NCI-H2029 (cell line): ENCODE results near the gene TRAF7.
"Not testable (repeated sequence)": the region's sequence is repeated elsewhere in the genome, so short reads cannot be mapped to it uniquely, and the experiment has no call there.

Source experiments
- DNase-seq: peaks from one replicate; lab custom pipeline; 2025; lab: John Stamatoyannopoulos, UW

TRAF7 gene

DNA sequence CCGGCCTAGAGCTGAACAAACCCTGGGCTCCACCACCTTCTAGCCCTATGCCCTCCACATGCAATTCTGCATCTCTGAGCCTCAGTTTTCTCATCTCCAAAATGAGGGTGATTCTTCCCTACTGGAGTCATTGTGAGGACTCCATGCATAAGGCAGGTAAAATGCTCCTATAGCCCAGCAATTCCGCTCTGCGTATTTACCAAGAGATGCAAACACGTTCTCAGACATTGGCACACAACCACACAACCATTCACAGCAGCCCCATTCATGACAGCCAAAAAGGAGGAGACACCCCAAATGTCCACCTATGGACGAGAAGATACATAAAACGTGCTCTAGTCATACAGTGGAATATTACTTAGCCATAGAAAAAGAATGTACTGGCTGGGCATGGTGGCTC, 44.7 kb downstream of the TRAF7 start:
- no peak for DNase-seq

DNA sequence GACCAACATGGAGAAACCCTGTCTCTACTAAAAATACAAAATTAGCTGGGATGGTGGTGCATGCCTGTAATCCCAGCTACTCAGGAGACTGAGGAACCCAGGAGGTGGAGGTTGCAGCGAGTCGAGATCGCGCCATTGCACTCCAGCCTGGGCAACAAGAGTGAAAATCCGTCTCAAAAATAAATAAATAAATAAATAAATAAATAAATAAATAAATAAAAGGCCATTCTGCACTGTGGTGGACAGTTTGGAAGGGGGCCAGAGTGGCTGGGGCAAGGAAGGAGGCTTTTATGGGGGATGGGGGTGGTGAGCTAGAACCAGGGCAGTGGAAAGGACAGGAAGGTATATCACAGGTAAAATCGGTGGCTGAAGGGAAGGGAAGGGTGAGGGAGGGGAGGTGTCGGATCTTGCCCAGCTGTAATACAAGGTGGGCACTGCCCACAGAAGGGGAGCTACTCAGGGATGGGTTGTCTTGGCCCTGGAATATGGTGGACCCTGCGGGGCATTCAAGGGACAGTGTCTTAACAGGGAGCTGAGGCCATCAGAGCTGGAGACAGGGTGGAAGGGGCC, 47.6 kb downstream of the TRAF7 start:
- DNase-seq, result not testable (repeated sequence)

DNA sequence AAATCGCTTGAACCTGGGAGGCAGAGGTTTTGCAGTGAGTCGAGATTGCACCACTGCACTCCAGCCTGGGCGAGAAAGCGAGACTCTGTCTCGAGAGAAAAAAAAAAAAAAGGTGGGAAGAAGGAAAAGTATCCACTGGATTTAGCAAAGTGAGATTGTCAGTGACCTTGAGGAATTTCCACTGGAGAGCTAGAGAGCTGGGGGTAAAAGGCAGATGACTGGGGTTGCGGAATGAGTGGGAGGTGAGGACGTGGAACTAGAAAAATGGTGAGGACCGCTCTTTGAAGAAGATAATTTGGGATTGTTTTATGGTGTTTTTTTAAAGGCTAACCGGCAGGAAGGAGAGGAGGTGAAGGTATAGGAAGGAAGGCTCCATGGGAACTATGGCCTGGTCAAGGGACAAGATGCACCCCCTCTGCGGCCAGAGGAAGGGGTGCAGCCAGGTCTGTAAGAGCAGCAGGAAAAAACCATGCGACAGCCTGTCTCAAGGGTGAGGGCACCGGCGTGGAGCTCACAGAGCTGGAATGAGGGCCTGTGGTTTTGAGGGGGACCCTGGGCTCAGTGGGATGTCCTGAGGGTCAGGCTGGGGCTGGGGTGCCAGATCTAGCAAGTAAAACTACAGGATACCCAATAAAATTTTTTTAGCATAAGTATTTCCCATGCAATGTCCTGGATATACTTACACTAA, 49.0 kb downstream of the TRAF7 start:
- DNase-seq, result no peak

DNA sequence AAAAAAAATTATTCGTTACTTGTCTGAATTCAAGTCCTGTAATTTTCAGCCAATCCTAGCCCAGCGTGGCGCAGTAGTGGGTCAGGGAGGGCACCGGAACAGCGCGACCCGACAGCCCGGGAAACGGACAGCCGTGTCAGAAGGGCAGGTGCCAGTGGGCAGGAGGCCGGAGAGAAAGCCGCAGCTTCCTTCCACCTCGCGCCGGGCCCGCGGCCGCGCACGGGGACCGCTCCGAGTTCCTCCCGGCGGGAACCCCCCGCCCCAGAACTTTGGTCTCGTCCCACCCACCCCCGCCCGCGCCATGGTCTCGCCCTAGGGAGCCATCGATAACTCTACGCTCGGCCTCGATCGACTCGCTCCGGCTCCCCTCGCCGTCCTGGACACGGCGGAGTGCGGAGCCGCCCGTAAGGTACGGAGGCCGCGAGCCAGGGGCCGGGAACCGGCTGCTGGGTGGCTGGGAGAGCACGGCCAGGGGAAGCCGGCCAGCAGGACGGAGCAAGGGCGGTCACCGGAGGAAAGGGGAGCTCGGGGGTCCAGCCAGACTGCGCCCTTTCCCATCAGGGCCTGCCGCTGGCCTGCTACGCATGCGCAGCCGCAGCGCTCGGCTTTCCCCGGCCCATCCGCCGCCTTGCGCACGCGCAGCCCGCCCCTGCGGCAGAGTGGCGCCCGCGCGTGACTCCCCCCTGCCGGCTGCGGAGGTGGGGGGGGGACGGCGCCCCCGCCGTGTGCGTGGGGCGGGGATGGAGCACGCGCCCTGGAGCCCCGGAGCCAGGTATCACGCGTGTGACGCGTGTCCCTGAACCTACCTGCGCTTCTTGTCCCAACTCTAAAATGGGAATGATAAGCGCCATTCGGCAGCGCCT, 49.8 kb downstream of the TRAF7 start, which contains the start of gene MLST8:
MLST8 (plus strand) TSS at position 351 of the 863 bp plus-strand sequence. CDS start 632 bp downstream, outside the sequence.
- peak; percentile 66 for DNase-seq

DNA sequence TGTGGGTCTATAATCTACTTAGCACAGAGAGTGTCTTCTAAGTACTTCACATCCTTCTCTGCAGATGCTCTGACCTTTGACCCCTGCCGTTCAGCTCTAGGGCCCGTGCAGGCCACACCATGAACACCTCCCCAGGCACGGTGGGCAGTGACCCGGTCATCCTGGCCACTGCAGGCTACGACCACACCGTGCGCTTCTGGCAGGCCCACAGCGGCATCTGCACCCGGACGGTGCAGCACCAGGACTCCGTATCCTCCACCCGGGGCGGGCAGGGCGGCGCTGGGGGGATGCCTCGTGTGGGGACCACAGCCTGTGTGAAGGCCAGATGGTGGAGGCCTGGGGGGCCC, 50.4 kb downstream of the TRAF7 start:
- no peak for DNase-seq

DNA sequence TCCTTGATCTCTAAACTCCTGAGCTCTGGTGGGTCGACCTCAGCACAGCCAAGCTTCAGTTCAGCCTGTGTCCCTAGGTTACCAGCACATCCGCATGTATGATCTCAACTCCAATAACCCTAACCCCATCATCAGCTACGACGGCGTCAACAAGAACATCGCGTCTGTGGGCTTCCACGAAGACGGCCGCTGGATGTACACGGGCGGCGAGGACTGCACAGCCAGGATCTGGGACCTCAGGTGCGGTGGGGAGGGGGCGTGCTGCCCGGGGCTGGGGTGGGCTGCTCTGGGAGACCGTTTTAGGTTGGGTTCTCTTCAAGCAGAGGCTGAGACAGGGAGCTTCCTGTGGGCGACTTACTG, 50.8 kb downstream of the TRAF7 start:
- DNase-seq, result no peak

DNA sequence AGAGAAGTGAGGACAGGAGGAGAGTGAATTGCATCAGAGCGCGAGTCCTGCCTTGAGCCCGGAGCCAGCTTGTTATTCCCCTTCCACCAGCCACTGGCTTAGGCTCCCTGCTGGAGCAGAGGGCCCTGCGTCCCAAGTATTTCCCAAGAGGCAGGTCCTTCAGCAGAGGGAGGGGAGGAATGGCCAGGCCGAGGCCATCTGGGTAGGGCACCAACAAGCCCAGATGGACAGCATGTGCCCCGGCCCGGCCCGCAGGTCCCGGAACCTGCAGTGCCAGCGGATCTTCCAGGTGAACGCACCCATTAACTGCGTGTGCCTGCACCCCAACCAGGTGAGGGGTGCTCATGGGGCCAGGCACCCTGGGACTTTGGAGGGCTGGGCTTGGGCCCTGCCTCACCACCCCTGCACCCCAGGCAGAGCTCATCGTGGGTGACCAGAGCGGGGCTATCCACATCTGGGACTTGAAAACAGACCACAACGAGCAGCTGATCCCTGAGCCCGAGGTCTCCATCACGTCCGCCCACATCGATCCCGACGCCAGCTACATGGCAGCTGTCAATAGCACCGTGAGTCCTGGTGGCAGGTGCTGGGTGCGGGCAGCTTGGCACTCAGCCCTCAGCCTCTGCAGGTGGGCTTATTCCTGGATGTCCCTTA, 51.3 kb downstream of the TRAF7 start:
- DNase-seq, result no peak

DNA sequence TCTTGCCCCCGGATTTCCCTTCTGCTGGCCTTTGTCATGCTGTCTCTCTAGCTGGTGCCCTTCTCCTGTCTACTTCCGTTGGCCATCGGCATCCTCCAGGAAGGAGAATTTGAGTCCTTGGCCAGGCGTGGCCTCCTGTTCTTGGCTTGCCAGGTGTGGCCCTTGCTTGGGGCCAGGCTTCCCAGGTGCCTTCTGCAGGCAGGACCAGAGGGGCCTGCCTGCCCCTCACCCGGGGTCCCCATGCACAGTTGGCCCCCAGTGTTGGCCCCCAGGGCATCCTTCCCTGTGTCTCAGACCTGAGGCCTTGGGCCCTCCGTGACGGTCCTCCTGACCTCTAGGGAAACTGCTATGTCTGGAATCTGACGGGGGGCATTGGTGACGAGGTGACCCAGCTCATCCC, 52.3 kb downstream of the TRAF7 start:
- no peak for DNase-seq

DNA sequence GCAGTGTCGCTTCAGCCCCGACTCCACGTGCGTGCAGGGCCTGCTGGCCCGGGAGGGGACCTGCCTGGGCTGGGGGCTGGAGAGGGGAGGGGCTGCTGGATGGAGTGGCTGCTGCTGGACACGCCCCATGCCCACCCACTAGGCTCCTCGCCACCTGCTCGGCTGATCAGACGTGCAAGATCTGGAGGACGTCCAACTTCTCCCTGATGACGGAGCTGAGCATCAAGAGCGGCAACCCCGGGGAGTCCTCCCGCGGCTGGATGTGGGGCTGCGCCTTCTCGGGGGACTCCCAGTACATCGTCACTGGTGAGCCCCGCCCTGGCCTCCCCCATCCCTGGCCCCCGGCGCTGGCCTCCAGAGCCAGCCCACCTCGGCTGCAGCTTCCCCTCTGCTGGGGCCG, 52.7 kb downstream of the TRAF7 start:
- no peak for DNase-seq

DNA sequence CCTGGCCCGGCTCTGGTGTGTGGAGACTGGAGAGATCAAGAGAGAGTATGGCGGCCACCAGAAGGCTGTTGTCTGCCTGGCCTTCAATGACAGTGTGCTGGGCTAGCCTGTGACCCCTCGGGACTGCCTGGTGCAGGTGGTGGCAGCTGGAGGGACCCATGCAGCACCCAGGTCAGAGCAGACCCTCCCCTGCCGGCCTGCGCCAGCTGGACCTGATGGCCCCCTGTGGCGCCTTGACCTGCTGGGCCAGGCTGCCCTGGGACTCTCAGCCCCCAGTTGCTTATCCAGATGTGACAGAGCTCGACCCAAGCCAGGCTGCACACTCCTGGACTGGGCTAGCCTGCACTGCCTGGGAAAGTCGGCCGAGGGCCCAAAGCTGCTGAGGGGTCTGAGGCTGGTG, 53.2 kb downstream of the TRAF7 start:
- DNase-seq, result no peak

DNA sequence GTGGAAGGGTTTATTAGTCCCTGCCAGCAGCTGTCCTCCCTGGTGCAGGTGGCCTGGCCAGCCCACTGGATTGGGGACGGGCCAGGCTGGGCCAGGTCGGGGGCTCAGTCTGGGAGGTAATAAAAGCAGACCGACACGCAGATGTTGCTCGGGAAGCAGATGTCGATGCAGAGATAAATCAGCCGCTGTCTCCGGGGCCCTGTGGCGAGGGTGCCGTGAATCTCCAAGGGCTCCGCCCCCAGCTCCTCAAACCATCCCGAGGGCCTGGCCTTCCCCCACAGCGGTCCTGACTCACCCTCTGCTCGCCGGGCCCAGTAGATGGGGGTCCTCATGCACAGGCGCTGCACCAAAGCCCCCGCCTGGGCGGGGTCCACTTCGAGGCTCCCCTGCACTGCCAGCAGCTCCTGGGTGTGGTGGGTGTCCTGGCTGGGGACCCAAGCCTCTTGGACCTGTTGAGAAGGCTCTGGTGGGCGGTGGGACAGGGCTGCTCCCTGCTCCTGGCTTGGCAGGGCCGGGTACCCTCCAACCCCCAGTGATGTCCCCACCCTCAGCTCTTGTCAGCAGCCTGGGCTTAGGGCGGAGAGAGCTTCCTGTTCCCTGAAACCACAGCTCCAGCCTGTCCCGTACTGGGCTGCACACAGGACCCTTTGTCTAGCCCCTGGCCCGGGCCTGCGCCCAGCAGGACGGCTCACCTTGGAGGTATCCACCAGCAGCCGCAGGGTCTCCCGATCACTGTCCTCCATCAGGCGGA, 53.9 kb downstream of the TRAF7 start:
- DNase-seq, result no peak

DNA sequence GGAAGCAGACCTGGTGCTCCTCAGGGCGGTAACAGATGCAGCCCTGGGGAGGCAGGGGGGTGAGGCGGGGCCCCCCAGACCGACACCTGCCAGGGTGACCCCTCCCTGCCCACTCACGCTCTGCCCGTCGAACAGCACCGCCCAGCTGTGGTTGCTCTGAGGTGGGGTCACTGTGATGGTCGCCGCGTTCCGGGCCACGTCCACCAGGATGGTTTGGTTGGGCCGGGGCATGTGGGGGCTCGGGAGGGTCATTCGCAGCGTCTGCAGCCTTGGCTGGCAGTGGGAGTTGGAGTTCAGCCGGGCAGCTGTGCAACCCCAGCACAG, 54.4 kb downstream of the TRAF7 start:
- DNase-seq, result no peak

DNA sequence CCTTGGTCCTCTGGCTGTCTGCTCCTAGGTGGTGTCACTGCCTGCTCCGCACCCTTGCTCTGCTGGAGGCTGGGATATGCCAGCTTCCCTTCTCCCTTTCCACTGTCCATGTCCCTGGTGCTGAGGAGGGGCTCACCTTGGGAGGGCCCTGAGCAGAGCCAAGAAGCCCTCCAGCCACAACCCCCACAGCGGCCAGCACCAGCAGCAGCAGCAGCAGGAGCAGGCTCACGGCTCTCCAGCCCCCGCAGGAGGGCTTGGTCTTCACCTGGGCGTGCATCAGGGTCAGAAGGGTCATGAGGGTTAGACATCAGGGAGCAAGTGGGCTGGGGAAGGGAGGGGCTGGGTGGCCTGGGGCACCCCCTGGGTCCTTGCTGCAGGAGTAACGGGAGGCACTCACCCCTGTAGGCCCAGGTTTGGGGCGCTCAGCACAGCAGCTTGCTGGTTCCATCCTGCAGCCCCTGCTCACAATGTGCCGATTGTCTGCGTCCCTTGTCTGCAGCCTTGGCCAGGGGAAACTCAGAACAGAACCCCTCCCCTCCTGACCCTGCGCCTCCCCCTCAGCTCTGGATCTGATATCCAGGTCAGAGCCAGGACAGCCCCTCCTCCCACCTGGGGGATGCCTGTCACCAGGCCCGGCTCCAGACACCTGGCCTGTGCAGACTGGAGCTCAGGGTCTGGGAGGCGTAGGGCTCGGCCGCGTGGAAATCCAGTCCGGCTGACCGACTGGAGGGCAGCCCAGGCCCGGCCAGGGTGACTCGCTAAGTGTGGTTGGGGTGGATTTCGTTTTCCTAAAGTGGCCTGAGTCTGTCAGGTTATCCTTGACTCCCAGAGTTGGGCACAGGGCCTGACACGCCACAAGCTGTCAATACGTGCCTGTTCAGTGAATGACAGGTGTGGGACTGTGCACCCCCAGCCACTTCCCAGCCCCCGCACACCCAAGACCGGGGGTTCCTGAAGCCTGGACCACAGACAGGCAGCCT, 55.1 kb downstream of the TRAF7 start, which contains the start of gene BRICD5:
BRICD5 (minus strand) TSS at position 478 of the 980 bp plus-strand sequence; CDS start at position 448, 30 bp downstream.
- DNase-seq, result no peak

DNA sequence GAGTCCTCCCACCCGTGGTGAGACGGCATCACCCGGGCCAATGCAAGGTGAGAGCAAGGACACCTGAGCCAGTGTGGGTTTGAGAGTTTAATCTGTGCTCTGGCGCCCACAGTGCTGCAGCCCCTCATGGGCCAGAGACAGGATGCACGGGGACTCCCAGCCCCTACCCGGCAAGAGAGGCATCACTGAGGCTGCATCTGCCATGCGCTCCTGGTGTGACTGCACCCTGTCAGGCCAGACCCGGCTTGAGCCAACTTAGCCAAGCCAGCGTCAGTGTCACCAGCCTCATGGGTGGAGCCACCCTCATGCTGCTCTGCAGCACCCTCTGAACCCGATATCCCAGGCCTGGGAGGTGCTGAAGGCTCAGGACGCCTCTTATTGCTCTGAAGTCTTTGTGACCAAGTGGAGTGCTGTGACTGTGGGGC, 56.4 kb downstream of the TRAF7 start:
- no peak for DNase-seq

DNA sequence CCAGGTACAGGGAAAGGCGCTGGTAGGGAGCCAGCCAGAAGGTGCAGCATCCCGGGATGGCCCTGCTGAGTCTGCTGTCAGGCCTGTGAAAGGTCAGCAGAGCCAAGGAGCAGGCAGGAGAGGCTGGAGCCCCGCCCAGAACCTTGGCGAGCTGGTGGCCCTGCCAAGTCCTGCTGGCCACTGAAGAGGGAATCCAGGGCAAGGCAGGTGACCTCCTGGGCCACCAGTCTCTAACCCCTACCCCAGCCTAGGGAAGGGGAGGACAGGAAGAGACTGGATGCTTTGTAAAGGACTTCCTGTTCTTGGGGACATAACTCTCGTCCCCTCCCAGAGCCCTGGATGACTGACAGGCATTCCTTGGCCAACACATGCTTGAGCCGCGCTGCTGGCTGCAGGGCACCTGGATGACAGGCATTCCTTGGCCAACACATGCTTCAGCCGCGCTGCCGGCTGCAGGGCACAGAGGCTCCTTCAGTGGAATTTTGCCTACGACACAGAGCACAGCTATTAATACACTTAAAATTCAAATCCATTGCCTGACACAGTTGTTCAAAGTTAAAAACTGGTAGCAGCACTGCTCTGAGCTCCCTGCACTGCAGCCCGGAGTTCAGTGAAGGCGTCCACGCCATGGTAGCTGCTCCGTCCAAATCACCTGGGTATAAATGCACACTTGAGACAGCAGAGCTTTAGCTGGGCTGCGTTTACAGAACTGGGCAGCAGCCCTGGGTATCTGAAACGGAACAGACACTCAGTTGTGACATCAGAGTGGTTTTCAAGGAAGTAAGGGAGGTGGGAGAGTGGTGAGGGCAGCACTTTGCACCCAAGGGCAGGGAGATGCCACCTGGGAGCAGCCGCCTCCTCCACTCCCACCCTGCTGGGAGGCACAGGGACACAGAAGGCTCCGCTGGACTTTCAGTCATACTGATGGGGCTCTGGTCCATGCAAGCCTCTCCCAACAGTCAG, 57.1 kb downstream of the TRAF7 start:
- DNase-seq, result no peak

DNA sequence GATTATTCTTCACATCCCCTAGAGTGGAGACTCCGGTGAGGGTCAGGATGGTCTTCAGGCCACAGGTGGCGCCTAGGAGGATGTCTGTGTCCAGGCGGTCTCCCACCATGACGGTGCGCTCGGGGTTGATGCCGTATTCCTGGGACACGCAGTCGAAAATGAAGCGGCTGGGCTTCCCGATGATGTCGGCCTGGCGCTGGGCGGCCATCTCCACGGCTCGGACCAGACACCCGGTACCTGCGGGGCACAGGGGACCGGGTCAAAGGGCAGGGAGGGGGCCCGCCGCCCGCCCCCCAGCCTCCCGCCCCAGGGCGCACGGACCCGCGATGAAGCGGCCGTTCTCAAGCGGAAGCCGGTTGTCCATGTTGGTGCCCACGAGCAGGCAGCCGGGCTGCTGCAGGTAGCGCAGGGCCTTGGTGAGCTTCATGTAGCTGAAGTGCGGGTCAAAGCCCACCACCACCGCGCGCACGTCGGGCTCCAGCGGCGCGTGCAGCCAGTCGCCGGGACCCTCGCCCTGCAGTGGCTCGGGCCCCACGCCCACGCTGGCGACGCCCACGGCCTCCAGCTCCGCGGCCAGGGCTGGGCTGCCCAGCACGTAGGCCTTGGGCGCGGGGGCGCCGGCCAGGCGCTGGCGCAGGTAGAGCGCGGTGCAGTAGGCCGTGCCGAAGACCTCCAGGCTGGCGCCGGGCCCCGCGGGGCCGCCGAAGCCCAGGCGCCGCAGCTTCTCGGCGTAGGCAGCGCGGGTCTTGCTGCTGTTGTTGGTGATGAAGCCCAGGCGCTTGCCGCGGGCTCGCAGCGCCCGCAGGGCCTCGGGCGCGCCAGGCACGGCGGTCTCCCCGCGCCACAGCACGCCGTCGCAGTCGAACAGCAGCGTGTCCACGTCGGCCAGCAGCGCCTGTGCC, 58.5 kb downstream of the TRAF7 start:
- no peak for DNase-seq

DNA sequence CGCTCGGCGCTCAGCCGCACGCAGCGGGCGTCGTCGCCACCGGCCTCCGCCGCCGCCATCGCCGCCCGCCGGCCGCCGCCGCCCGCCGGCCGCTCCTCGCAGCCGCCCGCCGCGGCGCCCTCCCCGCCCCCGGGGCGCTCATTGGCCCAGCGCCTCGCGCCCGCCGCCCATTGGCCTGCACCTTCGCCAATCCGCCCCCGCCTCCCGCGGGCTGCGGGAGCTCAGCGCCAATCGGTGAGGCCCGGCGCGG, 59.1 kb downstream of the TRAF7 start, which contains the start of gene PGP:
PGP (minus strand) TSS at position 122 of the 250 bp plus-strand sequence; CDS start at position 59, 63 bp downstream.
- DNase-seq, result no peak

DNA sequence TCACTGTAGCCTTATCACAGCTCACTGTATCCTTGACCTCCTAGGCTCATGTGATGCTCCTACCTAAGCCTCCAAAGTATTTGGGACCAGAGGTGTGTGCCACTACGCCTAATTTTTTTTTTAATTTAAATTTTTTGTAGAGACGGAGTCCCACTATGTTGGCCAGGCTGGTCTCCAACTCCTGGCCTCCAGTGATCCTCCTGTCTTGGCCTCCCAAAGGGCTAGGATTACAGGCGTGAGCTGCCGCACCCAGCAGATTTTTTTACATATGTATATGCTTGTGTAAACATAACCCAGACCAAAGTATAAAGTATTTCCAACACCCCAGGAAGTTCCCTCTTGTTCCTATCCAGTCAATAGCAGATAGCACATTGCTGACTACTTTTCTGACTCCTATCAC, 60.7 kb downstream of the TRAF7 start:
- no peak for DNase-seq
